ENCODE results near the gene DUSP5.
A peak's percentile ranks its signal among the peaks of the same experiment; 100 is the strongest.
"Not testable (repeated sequence)": the region's sequence is repeated elsewhere in the genome, so short reads cannot be mapped to it uniquely, and the experiment has no call there.

Gene DUSP5

DNA sequence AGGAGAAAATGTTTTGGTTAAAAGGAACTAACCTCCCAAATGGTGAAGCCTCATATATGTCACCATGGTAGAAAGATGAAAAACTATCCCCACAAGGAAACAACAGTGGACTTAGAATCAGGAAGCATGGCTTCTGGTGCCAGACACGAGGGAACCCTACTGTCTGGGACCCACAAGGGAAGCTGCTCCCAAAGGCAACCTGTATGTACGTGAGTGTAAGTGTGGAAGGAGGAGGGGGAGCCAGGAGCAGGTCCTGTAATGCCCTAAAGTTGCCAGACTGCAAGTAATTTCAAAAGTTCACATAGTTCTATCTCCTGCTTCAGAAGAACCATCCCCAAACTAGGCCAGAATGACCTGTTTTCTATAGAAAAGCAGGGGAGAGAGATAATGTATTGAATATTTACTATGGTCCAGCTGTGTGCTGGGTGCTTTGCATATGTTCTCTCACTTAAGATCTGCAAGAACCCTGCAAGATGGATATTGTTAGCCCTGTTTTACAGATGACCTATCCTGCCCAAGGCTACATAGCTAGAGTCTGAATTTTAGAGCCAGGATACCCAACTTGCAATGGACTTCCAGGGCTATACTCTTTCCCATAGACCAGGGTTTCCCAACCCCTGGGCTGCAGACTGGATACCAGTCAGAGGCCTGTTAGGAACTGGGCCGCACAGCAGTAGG, 19.2 kb downstream of the DUSP5 start:
- no peak for DNase-seq
- no peak overlapping the region for H3K27ac ChIP-seq (ENCODE audit: insufficient read depth, low read length, poor library complexity, severe bottlenecking)
- no peak overlapping the region for H3K4me3 ChIP-seq (ENCODE audit: insufficient read depth, low read depth, low read length, poor library complexity, severe bottlenecking)
- H3K36me3 ChIP-seq (ENCODE audit: control insufficient read depth, insufficient read depth, low read length), result peaks cover 9% of the 10 kb centered on the region
- no peaks in the 10 kb centered on the region for H3K9me3 ChIP-seq (ENCODE audit: control insufficient read depth, low read length)
- H3K27me3 ChIP-seq (replicated peaks; ENCODE audit: control insufficient read depth, insufficient read depth, low read length, poor library complexity, severe bottlenecking), result no peaks in the 10 kb centered on the region
- H3K4me1 ChIP-seq (ENCODE audit: control insufficient read depth, insufficient read depth, low read length, poor library complexity, severe bottlenecking), result no peaks in the 10 kb centered on the region

DNA sequence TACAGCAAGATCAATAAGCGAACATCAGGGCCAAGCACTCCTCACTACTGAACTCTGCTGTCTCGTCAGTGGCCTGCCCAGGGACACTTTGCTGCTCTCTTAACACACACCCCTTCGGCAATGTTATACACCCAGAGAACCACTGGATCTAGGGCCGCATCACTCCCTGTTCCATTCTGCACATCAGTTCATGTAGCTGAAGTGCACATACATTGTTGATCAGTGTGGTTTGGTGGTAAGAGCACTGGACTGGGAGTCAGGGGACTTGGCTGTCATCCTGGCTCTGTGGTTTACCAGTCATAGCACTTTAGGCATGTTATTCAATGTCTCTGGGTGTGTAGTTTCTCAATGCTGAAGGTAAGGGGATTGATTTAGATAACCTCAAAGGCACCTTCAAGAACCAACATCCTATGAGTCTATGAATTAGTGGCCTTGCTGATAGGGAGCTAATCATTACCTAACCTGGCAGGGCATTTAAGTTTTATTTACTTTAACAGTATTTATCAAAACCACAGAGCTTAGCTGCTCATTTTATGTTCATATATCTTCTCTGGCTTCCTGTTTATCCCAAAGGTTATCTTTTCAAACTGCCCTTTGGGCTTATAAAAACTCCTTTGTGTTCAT, 24.8 kb downstream of the DUSP5 start:
- Histone ChIP-seq H3K36me3 (ENCODE audit: control insufficient read depth, insufficient read depth, low read length) (no peaks in the 10 kb centered on the region), H3K9me3 (ENCODE audit: control insufficient read depth, low read length) (no peaks in the 10 kb centered on the region), H3K27me3 (replicated peaks; ENCODE audit: control insufficient read depth, insufficient read depth, low read length, poor library complexity, severe bottlenecking) (no peaks in the 10 kb centered on the region), H3K4me3 (ENCODE audit: insufficient read depth, low read depth, low read length, poor library complexity, severe bottlenecking) (no peak overlapping the region), H3K27ac (ENCODE audit: insufficient read depth, low read length, poor library complexity, severe bottlenecking) (no peak overlapping the region), H3K4me1 (ENCODE audit: control insufficient read depth, insufficient read depth, low read length, poor library complexity, severe bottlenecking) (peaks cover 6% of the 10 kb centered on the region)
- DNase-seq, result no peak

GRCh38 chr10:110523736-110524135, 26.0 kb downstream of the DUSP5 start:
- H3K4me1 ChIP-seq (ENCODE audit: control insufficient read depth, insufficient read depth, low read length, poor library complexity, severe bottlenecking), result peaks cover 6% of the 10 kb centered on the region
- H3K36me3 ChIP-seq (ENCODE audit: control insufficient read depth, insufficient read depth, low read length), result no peaks in the 10 kb centered on the region
- no peak overlapping the region for H3K27ac ChIP-seq (ENCODE audit: insufficient read depth, low read length, poor library complexity, severe bottlenecking)
- no peaks in the 10 kb centered on the region for H3K27me3 ChIP-seq (replicated peaks; ENCODE audit: control insufficient read depth, insufficient read depth, low read length, poor library complexity, severe bottlenecking)
- no peak overlapping the region for H3K4me3 ChIP-seq (ENCODE audit: insufficient read depth, low read depth, low read length, poor library complexity, severe bottlenecking)
- no peaks in the 10 kb centered on the region for H3K9me3 ChIP-seq (ENCODE audit: control insufficient read depth, low read length)
- DNase-seq, result no peak

DNA sequence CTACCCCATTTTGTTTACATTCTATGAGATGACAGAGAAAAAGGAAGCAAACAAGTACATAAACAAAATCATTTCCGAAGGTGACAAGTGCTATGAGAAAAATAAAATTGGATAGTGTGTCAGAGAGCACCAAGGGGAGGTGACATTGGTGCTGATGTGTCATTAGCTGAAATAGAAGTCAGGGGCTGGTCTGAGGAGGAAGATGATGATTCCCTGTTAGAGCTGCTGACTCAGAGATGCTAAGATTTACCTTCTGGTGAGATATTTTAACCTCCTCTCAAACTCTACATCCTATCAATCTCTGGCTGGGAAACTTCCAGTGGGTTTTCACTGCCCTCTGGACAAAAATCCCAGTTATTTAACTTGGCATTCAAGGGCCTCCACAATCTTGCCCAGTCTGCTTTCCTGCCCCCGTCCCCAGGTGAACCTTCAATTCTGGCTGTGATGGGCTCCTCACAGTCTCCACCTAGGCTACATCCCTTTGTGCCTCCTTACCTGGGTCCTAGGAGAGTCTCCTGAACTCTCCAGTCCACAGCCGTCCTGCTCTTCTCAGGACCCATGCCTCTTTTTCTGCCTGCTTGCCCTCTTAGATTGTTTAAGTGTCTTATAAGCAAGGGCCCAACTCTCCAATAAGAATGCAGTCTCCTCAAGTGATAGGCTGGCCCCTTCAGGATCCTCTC, 26.6 kb downstream of the DUSP5 start:
- Histone ChIP-seq H3K9me3 (ENCODE audit: control insufficient read depth, low read length) (no peaks in the 10 kb centered on the region), H3K4me3 (ENCODE audit: insufficient read depth, low read depth, low read length, poor library complexity, severe bottlenecking) (no peak overlapping the region), H3K27ac (ENCODE audit: insufficient read depth, low read length, poor library complexity, severe bottlenecking) (no peak overlapping the region), H3K36me3 (ENCODE audit: control insufficient read depth, insufficient read depth, low read length) (no peaks in the 10 kb centered on the region), H3K27me3 (replicated peaks; ENCODE audit: control insufficient read depth, insufficient read depth, low read length, poor library complexity, severe bottlenecking) (no peaks in the 10 kb centered on the region), H3K4me1 (ENCODE audit: control insufficient read depth, insufficient read depth, low read length, poor library complexity, severe bottlenecking) (peaks cover 10% of the 10 kb centered on the region)
- DNase-seq, result no peak

DNA sequence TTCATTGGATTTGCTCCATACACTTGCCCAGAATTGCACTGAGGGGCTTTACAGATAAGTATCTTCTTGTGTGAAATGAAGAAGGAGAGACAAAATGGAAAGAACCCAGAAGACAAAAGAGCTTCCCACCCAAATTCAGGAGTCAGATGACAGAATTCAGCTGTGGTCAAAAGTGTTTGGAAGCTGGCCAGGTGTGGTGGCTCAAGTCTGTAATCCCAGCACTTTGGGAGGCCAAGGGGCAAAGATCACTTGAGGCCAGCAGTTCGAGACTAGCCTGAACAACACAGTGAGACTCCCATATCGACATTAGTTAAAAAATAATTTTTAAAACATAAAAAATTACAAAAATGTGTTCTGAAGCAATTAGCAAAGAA, 27.1 kb downstream of the DUSP5 start:
- no peak overlapping the region for H3K4me3 ChIP-seq (ENCODE audit: insufficient read depth, low read depth, low read length, poor library complexity, severe bottlenecking)
- H3K36me3 ChIP-seq (ENCODE audit: control insufficient read depth, insufficient read depth, low read length), result no peaks in the 10 kb centered on the region
- DNase-seq, result no peak
- no peaks in the 10 kb centered on the region for H3K27me3 ChIP-seq (replicated peaks; ENCODE audit: control insufficient read depth, insufficient read depth, low read length, poor library complexity, severe bottlenecking)
- no peaks in the 10 kb centered on the region for H3K9me3 ChIP-seq (ENCODE audit: control insufficient read depth, low read length)
- H3K27ac ChIP-seq (ENCODE audit: insufficient read depth, low read length, poor library complexity, severe bottlenecking), result no peak overlapping the region
- peaks cover 15% of the 10 kb centered on the region for H3K4me1 ChIP-seq (ENCODE audit: control insufficient read depth, insufficient read depth, low read length, poor library complexity, severe bottlenecking)

DNA sequence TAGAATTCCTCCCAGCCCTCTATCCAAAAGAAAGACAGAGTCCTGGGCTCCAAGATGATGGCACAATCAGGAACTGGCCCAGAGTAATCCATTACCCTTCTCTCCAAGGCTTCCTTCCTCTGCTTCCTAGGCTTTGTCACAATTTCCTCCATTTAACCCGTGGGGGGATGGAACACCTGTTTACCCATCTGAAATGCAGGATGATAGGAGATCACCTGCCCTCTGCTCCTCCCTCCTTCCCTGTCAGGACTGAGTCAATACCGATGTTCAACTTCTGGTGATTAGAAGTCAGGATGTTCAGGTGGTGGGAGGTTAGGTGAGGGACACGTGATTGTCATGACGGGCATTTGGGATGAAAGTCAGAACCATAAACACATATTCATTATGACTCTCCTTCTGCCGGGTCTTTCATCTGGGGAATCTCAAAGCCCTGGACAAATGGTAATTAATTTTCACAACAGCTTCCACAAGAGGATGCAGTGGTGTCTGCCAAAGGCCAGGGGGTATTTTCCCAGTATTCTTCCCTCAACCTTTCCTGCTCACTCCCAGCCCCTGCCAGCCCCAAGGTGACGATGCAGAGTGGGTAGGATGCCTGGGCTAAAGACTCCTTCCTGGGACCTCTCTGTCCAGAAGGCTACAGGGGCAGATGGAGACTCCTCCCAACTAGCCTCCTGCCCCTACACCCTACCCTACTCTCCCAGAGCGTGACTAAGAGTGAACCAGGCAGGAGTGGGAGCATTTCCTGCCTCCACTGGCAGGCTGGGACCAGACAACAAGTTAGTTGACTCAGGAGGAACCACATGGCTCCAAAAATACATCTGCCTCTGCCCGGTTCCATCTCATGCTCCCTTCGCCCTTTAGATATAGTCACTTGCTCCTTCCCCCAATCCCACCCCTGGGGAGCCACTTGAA, 27.9 kb downstream of the DUSP5 start:
- Histone ChIP-seq H3K4me1 (ENCODE audit: control insufficient read depth, insufficient read depth, low read length, poor library complexity, severe bottlenecking) (peaks cover 20% of the 10 kb centered on the region), H3K4me3 (ENCODE audit: insufficient read depth, low read depth, low read length, poor library complexity, severe bottlenecking) (no peak overlapping the region), H3K27me3 (replicated peaks; ENCODE audit: control insufficient read depth, insufficient read depth, low read length, poor library complexity, severe bottlenecking) (no peaks in the 10 kb centered on the region), H3K27ac (ENCODE audit: insufficient read depth, low read length, poor library complexity, severe bottlenecking) (no peak overlapping the region), H3K36me3 (ENCODE audit: control insufficient read depth, insufficient read depth, low read length) (no peaks in the 10 kb centered on the region), H3K9me3 (ENCODE audit: control insufficient read depth, low read length) (no peaks in the 10 kb centered on the region)
- DNase-seq, result no peak

GRCh38 chr10:110527731-110528171, 30.0 kb downstream of the DUSP5 start:
- no peaks in the 10 kb centered on the region for H3K9me3 ChIP-seq (ENCODE audit: control insufficient read depth, low read length)
- H3K27ac ChIP-seq (ENCODE audit: insufficient read depth, low read length, poor library complexity, severe bottlenecking), result no peak overlapping the region
- H3K36me3 ChIP-seq (ENCODE audit: control insufficient read depth, insufficient read depth, low read length), result no peaks in the 10 kb centered on the region
- peaks cover 15% of the 10 kb centered on the region for H3K4me1 ChIP-seq (ENCODE audit: control insufficient read depth, insufficient read depth, low read length, poor library complexity, severe bottlenecking)
- H3K4me3 ChIP-seq (ENCODE audit: insufficient read depth, low read depth, low read length, poor library complexity, severe bottlenecking), result no peak overlapping the region
- H3K27me3 ChIP-seq (replicated peaks; ENCODE audit: control insufficient read depth, insufficient read depth, low read length, poor library complexity, severe bottlenecking), result no peaks in the 10 kb centered on the region
- DNase-seq, result no peak

- DNase-seq, result no peak
- Histone ChIP-seq H3K9me3 (ENCODE audit: control insufficient read depth, low read length) (no peaks in the 10 kb centered on the region), H3K36me3 (ENCODE audit: control insufficient read depth, insufficient read depth, low read length) (no peaks in the 10 kb centered on the region), H3K4me3 (ENCODE audit: insufficient read depth, low read depth, low read length, poor library complexity, severe bottlenecking) (no peak overlapping the region), H3K27me3 (replicated peaks; ENCODE audit: control insufficient read depth, insufficient read depth, low read length, poor library complexity, severe bottlenecking) (no peaks in the 10 kb centered on the region), H3K4me1 (ENCODE audit: control insufficient read depth, insufficient read depth, low read length, poor library complexity, severe bottlenecking) (peaks cover 14% of the 10 kb centered on the region), H3K27ac (ENCODE audit: insufficient read depth, low read length, poor library complexity, severe bottlenecking) (no peak overlapping the region)
Observed at GRCh38 chr10:110528224-110528996, 30.7 kb downstream of the DUSP5 start.

- not testable (repeated sequence) for H3K36me3 ChIP-seq (ENCODE audit: control insufficient read depth, insufficient read depth, low read length); H3K9me3 ChIP-seq (ENCODE audit: control insufficient read depth, low read length); DNase-seq; H3K4me3 ChIP-seq (ENCODE audit: insufficient read depth, low read depth, low read length, poor library complexity, severe bottlenecking); H3K27me3 ChIP-seq (replicated peaks; ENCODE audit: control insufficient read depth, insufficient read depth, low read length, poor library complexity, severe bottlenecking)
- Histone ChIP-seq H3K27ac (ENCODE audit: insufficient read depth, low read length, poor library complexity, severe bottlenecking) (peak overlapping the region; percentile 22), H3K4me1 (ENCODE audit: control insufficient read depth, insufficient read depth, low read length, poor library complexity, severe bottlenecking) (peaks cover 14% of the 10 kb centered on the region)
Observed at GRCh38 chr10:110528997-110529524, 31.4 kb downstream of the DUSP5 start.

Measured in effector memory CD4-positive, alpha-beta T cell (primary cell).